Caco-2 (cell line): ENCODE measurements around the gene ATRIP. TPM values are rescaled to one million over a fixed set of nuclear protein-coding genes. Genes with fewer than 3 reads are reported as not detected.

Experiments
- BruUV-seq: library from RNA; stranded (reverse); fragments of 400-500 nt; replicated peaks from 2 replicates; lab custom pipeline; 2021; lab: Mats Ljungman, UMichigan
- CTCF ChIA-PET: fragments of 300-600 bp; sonication (Branson Sonifier 250); formaldehyde crosslinking; loops from one replicate; lab custom pipeline; 2022; ENCODE audit warnings: antibody characterized with exemption; lab: Charles Lee
- POLR2A ChIA-PET: fragments of 300-600 bp; sonication (Branson Sonifier 250); formaldehyde crosslinking; loops from one replicate; lab custom pipeline; 2022; ENCODE audit warnings: antibody characterized with exemption; lab: Charles Lee
- DNase-seq, 2 experiments: peaks; one replicate each; pipeline versions ENCODE4 v3.0.0 to v3.0.0-alpha.2; 2020 to 2022
- H3K27me3 ChIP-seq: replicated peaks from 2 replicates; pipeline ENCODE4 v1.6.0; 2011; ENCODE audit warnings: low read length; ENCODE audit not compliant: control insufficient read depth, insufficient read depth
- H3K36me3 ChIP-seq: 2 replicates; pipeline ENCODE4 v1.5.1; 2011; ENCODE audit warnings: low read length; ENCODE audit not compliant: control insufficient read depth, insufficient read depth
- H3K4me1 ChIP-seq: fragments of 250-450 bp; sonication (Bioruptor Pico); 2 replicates; pipeline ENCODE4 v1.5.1; 2020; ENCODE audit warnings: mild to moderate bottlenecking
- H3K4me3 ChIP-seq: 2 replicates; pipeline ENCODE4 v1.5.1; 2011; ENCODE audit warnings: low read depth, mild to moderate bottlenecking, control low read depth, low read length
- H3K9me3 ChIP-seq: fragments of 250-450 bp; sonication (Bioruptor Pico); 2 replicates; pipeline ENCODE4 v1.5.1; 2020; ENCODE audit warnings: mild to moderate bottlenecking, moderate library complexity
- H3K27ac Mint-ChIP-seq: one replicate; pipeline ENCODE4 v1.8.0; 2022; ENCODE audit warnings: mixed read lengths; ENCODE audit not compliant: unreplicated experiment
- H3K27me3 Mint-ChIP-seq: one replicate; pipeline ENCODE4 v1.8.0; 2022; ENCODE audit warnings: mixed read lengths; ENCODE audit not compliant: insufficient read depth, unreplicated experiment
- H3K36me3 Mint-ChIP-seq: one replicate; pipeline ENCODE4 v1.8.0; 2022; ENCODE audit warnings: mild to moderate bottlenecking, mixed read lengths; ENCODE audit not compliant: insufficient read depth, unreplicated experiment
- H3K4me1 Mint-ChIP-seq: one replicate; pipeline ENCODE4 v1.8.0; 2022; ENCODE audit warnings: low read depth, mixed read lengths; ENCODE audit not compliant: unreplicated experiment
- H3K4me3 Mint-ChIP-seq: one replicate; pipeline ENCODE4 v1.8.0; 2022; ENCODE audit warnings: mild to moderate bottlenecking, moderate library complexity, mixed read lengths; ENCODE audit not compliant: unreplicated experiment
- H3K9me3 Mint-ChIP-seq: one replicate; pipeline ENCODE4 v1.8.0; 2022; ENCODE audit warnings: mixed read lengths; ENCODE audit not compliant: unreplicated experiment
- intact Hi-C: fragments of 100-400 bp; cut with micrococcal nuclease; formaldehyde crosslinking; loops from one replicate; pipeline ENCODE4 v1.10.0; 2022; ENCODE audit not compliant: unreplicated experiment
- total RNA-seq: library from RNA; stranded (reverse); gene quantifications from 2 replicates; pipeline ENCODE4 v1.2.3, GENCODE V29; 2022
- TF ChIP-seq, protein P1 (sequence below), 2 experiments: fragments of 200-600 bp in 1 of 2; IDR thresholded peaks; 1 replicate in 1 of 2; 2 replicates in 1 of 2; pipeline versions ENCODE4 v1.5.1 to v1.8.0; 2011 to 2022; ENCODE audit warnings: antibody characterized with exemption in 1 of 2, control low read depth in 1 of 2, inconsistent platforms in 1 of 2, low read depth in 1 of 2, low read length in 1 of 2, mild to moderate bottlenecking in 1 of 2, moderate library complexity in 1 of 2; ENCODE audit not compliant: insufficient read depth in 1 of 2, severe bottlenecking in 1 of 2, unreplicated experiment in 1 of 2

ATRIP gene
- total RNA-seq, 1 experiment from 2014 or later, result 15.9 TPM

- peak; percentile 2 to 27 for DNase-seq
- POLR2A ChIA-PET, result interaction anchor here (1.1 to 2.2 kb wide), 3 partner anchors 26 to 32 kb away, joined by 4 to 7 read pairs (median 5); partner anchors contain the start of genes CCDC51 and TMA7
- Histone ChIP-seq H3K4me3 (no peak overlapping the region), H3K9me3 (no peaks in the 10 kb centered on the region), H3K36me3 (peaks cover 13% of the 10 kb centered on the region), H3K4me1 (no peaks in the 10 kb centered on the region), H3K27me3 (no peaks in the 10 kb centered on the region)
- no peak overlapping the region for H3K27ac Mint-ChIP-seq
- no TSS peak for BruUV-seq
- H3K36me3 Mint-ChIP-seq, result peaks cover 77% of the 10 kb centered on the region
- CTCF ChIA-PET, result interaction anchor here (0.6 to 12.8 kb wide), 4 partner anchors 20 to 213 kb away, joined by 3 to 405 read pairs (median 4); no protein-coding TSS in a partner anchor
- H3K4me1 Mint-ChIP-seq, result no peaks in the 10 kb centered on the region
- H3K4me3 Mint-ChIP-seq, result no peak overlapping the region
- H3K9me3 Mint-ChIP-seq, result no peaks in the 10 kb centered on the region
- TF ChIP-seq, protein P1, sequence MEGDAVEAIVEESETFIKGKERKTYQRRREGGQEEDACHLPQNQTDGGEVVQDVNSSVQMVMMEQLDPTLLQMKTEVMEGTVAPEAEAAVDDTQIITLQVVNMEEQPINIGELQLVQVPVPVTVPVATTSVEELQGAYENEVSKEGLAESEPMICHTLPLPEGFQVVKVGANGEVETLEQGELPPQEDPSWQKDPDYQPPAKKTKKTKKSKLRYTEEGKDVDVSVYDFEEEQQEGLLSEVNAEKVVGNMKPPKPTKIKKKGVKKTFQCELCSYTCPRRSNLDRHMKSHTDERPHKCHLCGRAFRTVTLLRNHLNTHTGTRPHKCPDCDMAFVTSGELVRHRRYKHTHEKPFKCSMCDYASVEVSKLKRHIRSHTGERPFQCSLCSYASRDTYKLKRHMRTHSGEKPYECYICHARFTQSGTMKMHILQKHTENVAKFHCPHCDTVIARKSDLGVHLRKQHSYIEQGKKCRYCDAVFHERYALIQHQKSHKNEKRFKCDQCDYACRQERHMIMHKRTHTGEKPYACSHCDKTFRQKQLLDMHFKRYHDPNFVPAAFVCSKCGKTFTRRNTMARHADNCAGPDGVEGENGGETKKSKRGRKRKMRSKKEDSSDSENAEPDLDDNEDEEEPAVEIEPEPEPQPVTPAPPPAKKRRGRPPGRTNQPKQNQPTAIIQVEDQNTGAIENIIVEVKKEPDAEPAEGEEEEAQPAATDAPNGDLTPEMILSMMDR (IDR thresholded peaks at IDR 0.05; ENCODE audit: insufficient read depth in 1 of 2, low read depth in 1 of 2, low read length in 1 of 2, severe bottlenecking in 1 of 2, unreplicated experiment in 1 of 2), result no peak
- no peaks in the 10 kb centered on the region for H3K27me3 Mint-ChIP-seq
- intact Hi-C loops, result no loop called here
Measured at GRCh38 chr3:48407542-48408099, 38.9 kb upstream of the ATRIP start.

GRCh38 chr3:48408823-48409281 lies 37.7 kb upstream of the ATRIP start:
- H3K9me3 ChIP-seq, result no peaks in the 10 kb centered on the region
- POLR2A ChIA-PET, result interaction anchor here (1.5 to 2.2 kb wide), 2 partner anchors 27 to 31 kb away, joined by 5 to 7 read pairs; partner anchors contain the start of genes CCDC51 and TMA7
- Mint-ChIP-seq H3K4me3 (no peak overlapping the region), H3K9me3 (no peaks in the 10 kb centered on the region), H3K4me1 (peaks cover 5% of the 10 kb centered on the region), H3K27me3 (no peaks in the 10 kb centered on the region), H3K27ac (no peak overlapping the region), H3K36me3 (peaks cover 83% of the 10 kb centered on the region)
- intact Hi-C loops, result no loop called here
- TF ChIP-seq, protein P1 (IDR thresholded peaks at IDR 0.05; ENCODE audit: insufficient read depth in 1 of 2, low read depth in 1 of 2, low read length in 1 of 2, severe bottlenecking in 1 of 2, unreplicated experiment in 1 of 2), result no peak
- no peaks in the 10 kb centered on the region for H3K4me1 ChIP-seq
- BruUV-seq, result no TSS peak
- peak; percentile 1 to 31 for DNase-seq
- H3K36me3 ChIP-seq, result peaks cover 15% of the 10 kb centered on the region
- H3K27me3 ChIP-seq, result no peaks in the 10 kb centered on the region
- no peak overlapping the region for H3K4me3 ChIP-seq
- CTCF ChIA-PET, result interaction anchor here (0.8 to 12.8 kb wide), 3 partner anchors 26 to 214 kb away, joined by 3 to 405 read pairs (median 4); no protein-coding TSS in a partner anchor

- peaks cover 5% of the 10 kb centered on the region for H3K4me1 Mint-ChIP-seq
- no TSS peak for BruUV-seq
- H3K27me3 ChIP-seq, result no peaks in the 10 kb centered on the region
- H3K4me1 ChIP-seq, result no peaks in the 10 kb centered on the region
- DNase-seq, result peak in 1 of 2 experiments; percentile 26
- intact Hi-C loops, result no loop called here
- no peak overlapping the region for H3K4me3 Mint-ChIP-seq
- no peak overlapping the region for H3K4me3 ChIP-seq
- H3K9me3 ChIP-seq, result no peaks in the 10 kb centered on the region
- H3K27me3 Mint-ChIP-seq, result no peaks in the 10 kb centered on the region
- H3K36me3 ChIP-seq, result peaks cover 17% of the 10 kb centered on the region
- CTCF ChIA-PET, result interaction anchor here (1.2 to 12.8 kb wide), 3 partner anchors 8 to 215 kb away, joined by 3 to 405 read pairs (median 4); no protein-coding TSS in a partner anchor
- no peaks in the 10 kb centered on the region for H3K9me3 Mint-ChIP-seq
- TF ChIP-seq, protein P1 (IDR thresholded peaks at IDR 0.05; ENCODE audit: insufficient read depth in 1 of 2, low read depth in 1 of 2, low read length in 1 of 2, severe bottlenecking in 1 of 2, unreplicated experiment in 1 of 2), result no peak
- H3K27ac Mint-ChIP-seq, result no peak overlapping the region
- H3K36me3 Mint-ChIP-seq, result peaks cover 83% of the 10 kb centered on the region
- POLR2A ChIA-PET, result interaction anchor here (0.6 to 1.5 kb wide), 2 partner anchors 30 to 68 kb away, joined by 5 read pairs; partner anchors contain the start of genes CCDC51 and TMA7
Measured at GRCh38 chr3:48409291-48410201, 37.0 kb upstream of the ATRIP start.
